Mesodermal cell (in vitro differentiated cells): ENCODE data around the gene TYW1B.
"Not testable (repeated sequence)": the region's sequence is repeated elsewhere in the genome, so short reads cannot be mapped to it uniquely, and the experiment has no call there.

Source experiments
- H3K27ac ChIP-seq: 2 replicates; pipeline ENCODE4 v1.7.0; 2013; ENCODE audit warnings: mild to moderate bottlenecking, low read depth, low read length, moderate library complexity; ENCODE audit not compliant: severe bottlenecking
- H3K36me3 ChIP-seq: 2 replicates; pipeline ENCODE4 v1.7.1; 2013; ENCODE audit warnings: mild to moderate bottlenecking, low read length, moderate library complexity; ENCODE audit not compliant: control insufficient read depth, insufficient read depth
- H3K4me1 ChIP-seq: one replicate; pipeline ENCODE4 v1.7.1; 2013; ENCODE audit warnings: mild to moderate bottlenecking, low read length; ENCODE audit not compliant: insufficient read depth, control insufficient read depth, poor library complexity, severe bottlenecking
- H3K4me3 ChIP-seq: 2 replicates; pipeline ENCODE4 v1.7.0; 2013; ENCODE audit warnings: low read length, control low read depth, mild to moderate bottlenecking; ENCODE audit not compliant: insufficient read depth, poor library complexity, severe bottlenecking; ENCODE audit errors: extremely low read depth
- H3K9me3 ChIP-seq: 2 replicates; pipeline ENCODE4 v1.7.1; 2013; ENCODE audit warnings: mild to moderate bottlenecking, low read length, moderate library complexity; ENCODE audit not compliant: control insufficient read depth
- WGBS, 2 experiments: methylation state at CpG; one replicate each; pipeline ENCODE4 v1.1.5; 2013; ENCODE audit warnings: missing lambda C conversion rate in 2 of 2; ENCODE audit not compliant: insufficient coverage in 2 of 2; 5-methylcytosine and 5-hydroxymethylcytosine counted together

TYW1B gene

GRCh38 chr7:72751978-72752377, 76.0 kb downstream of the TYW1B start:
- Histone ChIP-seq H3K4me1 (no peaks in the 10 kb centered on the region), H3K4me3 (no peak overlapping the region), H3K27ac (no peak overlapping the region), H3K36me3 (no peaks in the 10 kb centered on the region), H3K9me3 (no peaks in the 10 kb centered on the region)
- WGBS, 2 experiments, result 83% methylated on average over 1 of the region's 2 CpGs; no CpG with 5 or more reads in 1 of the 2 experiments

- Histone ChIP-seq H3K27ac (no peak overlapping the region), H3K4me1 (no peaks in the 10 kb centered on the region), H3K4me3 (no peak overlapping the region), H3K9me3 (no peaks in the 10 kb centered on the region), H3K36me3 (no peaks in the 10 kb centered on the region)
- WGBS, 2 experiments, result 86 to 100% methylated on average over 1 of the region's 2 CpGs
Measured at GRCh38 chr7:72751378-72751777, 76.6 kb downstream of the TYW1B start.

GRCh38 chr7:72748649-72749048, 79.4 kb downstream of the TYW1B start:
- not testable (repeated sequence) for H3K4me3 ChIP-seq, H3K9me3 ChIP-seq, H3K4me1 ChIP-seq, H3K27ac ChIP-seq, H3K36me3 ChIP-seq

- not testable (repeated sequence) for H3K4me3 ChIP-seq, H3K36me3 ChIP-seq, H3K9me3 ChIP-seq, H3K4me1 ChIP-seq, H3K27ac ChIP-seq
- 67 to 86% methylated on average over 1 to 4 of the region's 10 CpGs for WGBS, 2 experiments
Measured at GRCh38 chr7:72744244-72744926, 83.6 kb downstream of the TYW1B start.

- WGBS, 2 experiments, result no CpG with 5 or more reads among the region's 2 CpGs
- not testable (repeated sequence) for H3K4me3 ChIP-seq, H3K27ac ChIP-seq, H3K9me3 ChIP-seq, H3K4me1 ChIP-seq, H3K36me3 ChIP-seq
Measured at GRCh38 chr7:72743801-72744200, 84.2 kb downstream of the TYW1B start.

- not testable (repeated sequence) for H3K4me3 ChIP-seq, H3K27ac ChIP-seq
- no CpG with 5 or more reads among the region's 11 CpGs for WGBS, 2 experiments
Measured at GRCh38 chr7:72739716-72740115, 88.3 kb downstream of the TYW1B start.

GRCh38 chr7:72735855-72736254, 92.1 kb downstream of the TYW1B start:
- WGBS, 2 experiments, result 79 to 100% methylated on average over 2 to 3 of the region's 4 CpGs
- not testable (repeated sequence) for H3K4me3 ChIP-seq, H3K9me3 ChIP-seq, H3K27ac ChIP-seq, H3K4me1 ChIP-seq, H3K36me3 ChIP-seq

More at GRCh38 chr7:72739716-72740115, 88.3 kb downstream of the TYW1B start:
- not testable (repeated sequence) for H3K9me3 ChIP-seq, H3K4me1 ChIP-seq, H3K36me3 ChIP-seq

- H3K36me3 ChIP-seq, H3K4me1 ChIP-seq: not testable (repeated sequence)
- WGBS, 2 experiments, result no CpG with 5 or more reads among the region's 2 CpGs
Measured at GRCh38 chr7:72730815-72731214, 97.2 kb downstream of the TYW1B start.

GRCh38 chr7:72730384-72730783, 97.6 kb downstream of the TYW1B start:
- H3K27ac ChIP-seq, H3K4me3 ChIP-seq, H3K9me3 ChIP-seq, H3K36me3 ChIP-seq, H3K4me1 ChIP-seq: not testable (repeated sequence)
- WGBS, 2 experiments, result 67 to 100% methylated on average over 1 of the region's 2 CpGs

More at GRCh38 chr7:72730815-72731214, 97.2 kb downstream of the TYW1B start:
- not testable (repeated sequence) for H3K4me3 ChIP-seq, H3K27ac ChIP-seq, H3K9me3 ChIP-seq

- not testable (repeated sequence) for H3K4me3 ChIP-seq, H3K9me3 ChIP-seq, H3K36me3 ChIP-seq, H3K27ac ChIP-seq, H3K4me1 ChIP-seq
- WGBS, 2 experiments, result no CpG with 5 or more reads among the region's 2 CpGs
Measured at GRCh38 chr7:72729130-72729529, 98.9 kb downstream of the TYW1B start.

- not testable (repeated sequence) for H3K4me1 ChIP-seq, H3K27ac ChIP-seq, H3K4me3 ChIP-seq, H3K36me3 ChIP-seq, H3K9me3 ChIP-seq
- 80% methylated on average over 1 of the region's 7 CpGs; no CpG with 5 or more reads in 1 of the 2 experiments for WGBS, 2 experiments
Measured at GRCh38 chr7:72722694-72723093, 105.3 kb downstream of the TYW1B start.
